Heart left ventricle (tissue), 16 donors: Measurements from ENCODE around the gene ESPL1. TPM values are rescaled to one million over a fixed set of nuclear protein-coding genes. Genes with fewer than 3 reads are reported as not detected.

Experiments used
- ATAC-seq, 4 donors: fragments of 200-7000 bp; cut with Tn5 transposase; one replicate each; pipeline ENCODE4 v1.9.1; 2020 to 2022; ENCODE audit warnings: moderate library complexity in 4 of 4, mild to moderate bottlenecking in 3 of 4, moderate number of reproducible peaks in 1 of 4
- DNase-seq, 5 donors: peaks; one replicate each; pipeline ENCODE4 v3.0.0-alpha.2; 2020
- H3K27ac ChIP-seq, 12 donors: fragments of 200-600 bp; sonication (generic) in 4 of 12; one replicate each; pipeline versions ENCODE4 v1.5.0 to v1.8.0; 2016 to 2022; ENCODE audit warnings: mild to moderate bottlenecking in 2 of 12
- H3K27me3 ChIP-seq, 9 donors: fragments of 200-600 bp; sonication (generic) in 2 of 9; one replicate each; pipeline versions ENCODE4 v1.5.1 to v1.8.0; 2016 to 2022; ENCODE audit warnings: mild to moderate bottlenecking in 3 of 9
- H3K36me3 ChIP-seq, 9 donors: fragments of 200-600 bp; sonication (generic) in 2 of 9; one replicate each; pipeline versions ENCODE4 v1.5.0 to v1.8.0; 2018 to 2022; ENCODE audit warnings: mild to moderate bottlenecking in 2 of 9
- H3K4me1 ChIP-seq, 12 donors: fragments of 200-600 bp; sonication (generic) in 4 of 12; one replicate each; pipeline versions ENCODE4 v1.5.0 to v1.8.0; 2016 to 2022; ENCODE audit warnings: mild to moderate bottlenecking in 3 of 12
- H3K4me3 ChIP-seq, 12 donors: fragments of 200-600 bp; sonication (generic) in 4 of 12; one replicate each; pipeline versions ENCODE4 v1.5.0 to v1.8.0; 2017 to 2022; ENCODE audit warnings: mild to moderate bottlenecking in 9 of 12, moderate library complexity in 4 of 12
- H3K9me3 ChIP-seq, 12 donors: fragments of 200-600 bp; sonication (generic) in 4 of 12; one replicate each; pipeline versions ENCODE4 v1.5.0 to v1.8.0; 2016 to 2022; ENCODE audit warnings: mild to moderate bottlenecking in 1 of 12
- POLR2A ChIP-seq, 2 donors: fragments of 450-650 bp; IDR thresholded peaks; one replicate each; pipeline ENCODE4 v1.6.1; 2017; ENCODE audit warnings: antibody characterized with exemption in 2 of 2, mild to moderate bottlenecking in 2 of 2, moderate library complexity in 2 of 2
- WGBS, 4 donors: extraction: QIAGEN DNeasy Blood & Tissue Kit in 2 of 4; methylation state at CpG; one replicate each; pipeline versions ENCODE4 v1.1.5 to v1.1.7; 2013 to 2018; 5-methylcytosine and 5-hydroxymethylcytosine counted together
- intact Hi-C, 10 donors: fragments of 100-400 bp; cut with DNase I; formaldehyde crosslinking; loops; one replicate each; pipeline versions ENCODE4 v1.11.1 to v1.14.2; 2022
- polyA plus RNA-seq, 2 donors: library from polyadenylated mRNA; stranded (reverse); fragments of 200-250 nt; gene quantifications; one replicate each; pipeline ENCODE4 v1.2.3, GENCODE V29; 2013
- total RNA-seq, 9 donors: library from RNA; depleted of rRNA in 2 of 9; stranded (reverse); fragments of >200 nt in 2 of 9; fragmentation: NEBNext Ultra II Directional in 3 of 9; extraction: Animal tissue kit (Norgen Biotek cat#: 25700) in 3 of 9; gene quantifications; one replicate each; pipeline versions ENCODE4 v1.1.0 to v1.2.4, GENCODE V29; 2016 to 2023
- TF ChIP-seq, protein P1 (sequence below), 12 donors: fragments of 200-600 bp; sonication (generic) in 4 of 12; IDR thresholded peaks; one replicate each; pipeline versions ENCODE4 v1.5.0 to v1.8.0; 2018 to 2022; ENCODE audit warnings: antibody characterized with exemption in 12 of 12, mild to moderate bottlenecking in 5 of 12
- donor health status: ischemic (EF 13 %, LVEDD 7.1; RV severe dilation, severe dysfunction).
- donor health status: healthy with polysubstance abuse.
- donor health status: DM: no; HTN: yes; CAD: no.
- donor health status: DM: no; HTN: no; CAD: no.
- donor health status: ischemic (EF 25% LVEDD 6.9; RV normal size, moderate dysfunction).
- donor health status: ischemic (EF 25% LVEDD 5.7; RV mildly dilated, moderate dysfunction).
- donor health status: healthy.
- donor health status: DM: yes; HTN: yes; CAD: no.
- donor health status: ischemic (EF 35%, LVEDD 5.7; RV mildly dilated, moderate dysfunction).
- donor health status: nonischemic (EF 11% LVEDD 7.7; RV severe dilation, severe dysfunction).
- donor health status: DM: yes; HTN: yes; CAD: no.
- donor health status: PGD.
- donor health status: ischemic (EF 29% LVEDD 5.4; RV normal size, mild dysfunction).
- donor health status: nonischemic (EF 23%, LVEDD 6.1; RV moderate dilation, normal function).

Gene ESPL1
- total and polyA plus RNA-seq, 11 donors: 0.06 to 6.1 (median 0.38) TPM

DNA sequence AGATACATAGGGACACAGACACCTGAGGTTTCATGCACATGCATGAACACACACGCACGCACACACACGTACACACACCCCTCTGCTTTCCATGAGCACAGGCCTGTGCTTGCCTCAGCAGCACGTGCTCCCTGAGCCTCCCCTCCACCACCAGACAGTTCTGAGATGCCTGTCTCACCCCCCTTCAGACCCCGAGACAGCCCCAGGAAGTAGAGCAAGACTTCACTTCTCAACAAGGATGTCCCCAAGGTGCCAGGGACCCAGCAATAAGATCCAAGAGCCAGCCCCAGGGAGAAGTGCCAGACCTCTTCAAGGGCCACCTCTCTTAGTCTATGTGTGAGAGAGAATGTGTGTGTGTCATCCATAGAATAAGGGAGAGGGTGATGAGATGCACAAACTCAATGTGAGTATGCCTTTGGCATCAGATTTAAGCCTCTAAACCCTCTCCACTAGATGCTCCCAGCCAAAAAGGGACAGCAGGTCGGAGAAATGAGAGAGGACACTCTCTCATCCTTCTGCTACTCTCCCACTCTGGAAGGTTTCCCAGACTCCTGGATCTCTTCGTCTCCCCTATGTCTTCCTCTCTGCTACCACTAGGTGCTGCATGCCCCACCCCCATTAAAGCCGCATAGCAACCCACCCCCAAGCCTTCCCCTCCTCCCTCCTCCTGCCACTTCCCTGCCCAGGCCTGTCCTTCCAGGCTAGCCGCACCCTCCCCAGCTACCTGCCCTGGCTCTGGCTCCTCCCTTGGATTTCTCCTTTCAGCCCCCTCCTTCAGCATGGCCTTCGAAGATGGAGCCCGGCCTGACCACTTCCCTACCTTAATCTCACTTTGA, 43.8 kb upstream of the ESPL1 start:
- ATAC-seq (no peak), DNase-seq (no peak)
- 75 to 79% (median 75%) methylated on average over 10 to 11 of the region's 11 CpGs for WGBS, 4 donors
- Histone ChIP-seq H3K36me3 (peaks cover 0 to 5% (median 0%) of the 10 kb centered on the region in 9 donors), H3K27ac (peak overlapping the region in 11 of 12 donors; percentile 26 to 100 (median 99)), H3K4me3 (no peak overlapping the region), H3K4me1 (peaks cover 0 to 48% (median 34%) of the 10 kb centered on the region in 12 donors), H3K27me3 (no peaks in the 10 kb centered on the region), H3K9me3 (no peaks in the 10 kb centered on the region)
- intact Hi-C loops: loop anchor here in 1 of 10 donors (5.0 kb wide), 1 partner anchor 43 kb away; the partner anchor contains the start of gene ESPL1
- TF ChIP-seq, protein P1, sequence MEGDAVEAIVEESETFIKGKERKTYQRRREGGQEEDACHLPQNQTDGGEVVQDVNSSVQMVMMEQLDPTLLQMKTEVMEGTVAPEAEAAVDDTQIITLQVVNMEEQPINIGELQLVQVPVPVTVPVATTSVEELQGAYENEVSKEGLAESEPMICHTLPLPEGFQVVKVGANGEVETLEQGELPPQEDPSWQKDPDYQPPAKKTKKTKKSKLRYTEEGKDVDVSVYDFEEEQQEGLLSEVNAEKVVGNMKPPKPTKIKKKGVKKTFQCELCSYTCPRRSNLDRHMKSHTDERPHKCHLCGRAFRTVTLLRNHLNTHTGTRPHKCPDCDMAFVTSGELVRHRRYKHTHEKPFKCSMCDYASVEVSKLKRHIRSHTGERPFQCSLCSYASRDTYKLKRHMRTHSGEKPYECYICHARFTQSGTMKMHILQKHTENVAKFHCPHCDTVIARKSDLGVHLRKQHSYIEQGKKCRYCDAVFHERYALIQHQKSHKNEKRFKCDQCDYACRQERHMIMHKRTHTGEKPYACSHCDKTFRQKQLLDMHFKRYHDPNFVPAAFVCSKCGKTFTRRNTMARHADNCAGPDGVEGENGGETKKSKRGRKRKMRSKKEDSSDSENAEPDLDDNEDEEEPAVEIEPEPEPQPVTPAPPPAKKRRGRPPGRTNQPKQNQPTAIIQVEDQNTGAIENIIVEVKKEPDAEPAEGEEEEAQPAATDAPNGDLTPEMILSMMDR (IDR thresholded peaks at IDR 0.05): peak in 2 of 12 donors; percentile 7 to 16
- TF ChIP-seq POLR2A (IDR thresholded peaks at IDR 0.05): no peak

GRCh38 chr12:53224897-53225634, 43.0 kb upstream of the ESPL1 start:
- TF ChIP-seq, protein P1 (IDR thresholded peaks at IDR 0.05): no peak
- no peak for TF ChIP-seq POLR2A (IDR thresholded peaks at IDR 0.05)
- no peak for DNase-seq
- H3K4me3 ChIP-seq: no peak overlapping the region

GRCh38 chr12:53225635-53226424, 42.3 kb upstream of the ESPL1 start:
- peak overlapping the region in 1 of 12 donors; percentile 100 for H3K27ac ChIP-seq
- no peak for ATAC-seq

More at GRCh38 chr12:53224897-53225634, 43.0 kb upstream of the ESPL1 start:
- H3K27me3 ChIP-seq: no peaks in the 10 kb centered on the region
- H3K4me1 ChIP-seq: peaks cover 0 to 41% (median 34%) of the 10 kb centered on the region in 12 donors
- peak overlapping the region in 5 of 12 donors; percentile 19 to 100 (median 99) for H3K27ac ChIP-seq
- ATAC-seq: no peak
- intact Hi-C loops: loop anchor here in 1 of 10 donors (5.0 kb wide), 1 partner anchor 42 kb away; the partner anchor contains the start of gene ESPL1
- 84 to 90% (median 88%) methylated on average over 10 of the region's 10 CpGs for WGBS, 4 donors
- peaks cover 0 to 5% (median 0%) of the 10 kb centered on the region in 9 donors for H3K36me3 ChIP-seq
- no peaks in the 10 kb centered on the region for H3K9me3 ChIP-seq

More at GRCh38 chr12:53225635-53226424, 42.3 kb upstream of the ESPL1 start:
- H3K36me3 ChIP-seq: peaks cover 0 to 5% (median 0%) of the 10 kb centered on the region in 9 donors
- no peak overlapping the region for H3K4me3 ChIP-seq
- no peak for DNase-seq
- no peaks in the 10 kb centered on the region for H3K27me3 ChIP-seq
- peaks cover 0 to 41% (median 34%) of the 10 kb centered on the region in 12 donors for H3K4me1 ChIP-seq
- WGBS, 4 donors: 92 to 95% (median 94%) methylated on average over 10 of the region's 10 CpGs
- H3K9me3 ChIP-seq: no peaks in the 10 kb centered on the region
- intact Hi-C loops: no loop called here
- TF ChIP-seq POLR2A (IDR thresholded peaks at IDR 0.05): no peak
- TF ChIP-seq, protein P1 (IDR thresholded peaks at IDR 0.05): no peak
